Upper lobe of left lung (tissue), 4 donors: ENCODE data around the gene C6orf132.

Experiments
- EP300 ChIP-seq, 4 donors: sonication (generic); formaldehyde crosslinking; IDR thresholded peaks; one replicate each; pipeline ENCODE4 v1.5.1; 2017; ENCODE audit warnings: antibody characterized with exemption in 4 of 4, control low read depth in 2 of 4
- POLR2A ChIP-seq, 4 donors: fragments of 450-650 bp; IDR thresholded peaks; one replicate each; pipeline ENCODE4 v1.5.1; 2016 to 2017; ENCODE audit warnings: antibody characterized with exemption in 4 of 4, mild to moderate bottlenecking in 2 of 4
- POLR2AphosphoS5 ChIP-seq, 2 donors: sonication (generic); formaldehyde crosslinking; IDR thresholded peaks; one replicate each; pipeline ENCODE4 v1.5.1; 2017; ENCODE audit warnings: antibody characterized with exemption in 2 of 2
- TF ChIP-seq, protein P1 (sequence below), 6 experiments: fragments of 450-650 bp in 4 of 6; fragments of 200-600 bp in 2 of 6; sonication (generic) in 2 of 6; IDR thresholded peaks; one replicate each; pipeline ENCODE4 v1.5.1; 2016 to 2019; ENCODE audit warnings: antibody characterized with exemption in 6 of 6

DNA sequence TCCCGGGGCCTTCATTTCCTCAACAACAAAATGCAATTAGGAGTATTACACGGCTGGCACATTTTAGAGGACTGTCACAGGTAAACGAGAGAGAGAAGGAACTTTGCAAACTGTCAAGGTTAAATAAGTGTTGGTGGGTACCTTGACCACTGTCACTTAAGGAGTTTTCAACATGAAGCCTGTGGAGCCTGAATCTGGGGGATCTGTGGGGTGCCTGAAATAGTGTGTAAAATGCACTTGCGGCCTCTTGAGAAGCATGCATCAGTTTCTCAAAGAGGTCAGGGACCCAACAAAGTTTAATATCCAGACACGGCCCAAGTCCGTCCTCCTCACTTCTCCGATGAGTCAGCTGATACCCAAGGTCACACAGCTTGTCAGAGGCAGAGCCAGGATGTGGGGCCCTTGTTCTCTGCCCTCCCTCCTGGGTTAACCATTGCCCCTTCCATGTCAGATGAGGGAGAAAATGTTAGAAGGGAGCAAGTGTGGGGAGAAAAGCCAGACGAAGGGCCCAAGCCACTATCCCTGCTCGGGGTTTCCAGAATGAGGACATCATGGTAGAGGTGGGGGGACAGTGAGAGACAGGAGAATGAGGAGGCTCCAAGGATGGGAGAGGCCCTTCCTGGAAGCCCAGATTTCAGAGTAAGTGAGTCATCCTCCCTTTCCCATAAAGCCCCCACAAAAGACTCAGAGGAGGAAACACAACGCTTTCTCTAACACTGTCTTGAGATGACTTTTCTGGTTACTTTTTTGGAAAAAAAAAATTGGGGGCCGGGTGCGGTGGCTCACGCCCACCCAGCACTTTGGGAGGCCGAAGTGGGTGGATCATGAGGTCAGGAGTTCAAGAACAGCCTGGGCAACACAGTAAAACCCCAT is 42.2 kb downstream of the C6orf132 start:
- TF ChIP-seq POLR2A (IDR thresholded peaks at IDR 0.05), result no peak
- TF ChIP-seq, protein P1, sequence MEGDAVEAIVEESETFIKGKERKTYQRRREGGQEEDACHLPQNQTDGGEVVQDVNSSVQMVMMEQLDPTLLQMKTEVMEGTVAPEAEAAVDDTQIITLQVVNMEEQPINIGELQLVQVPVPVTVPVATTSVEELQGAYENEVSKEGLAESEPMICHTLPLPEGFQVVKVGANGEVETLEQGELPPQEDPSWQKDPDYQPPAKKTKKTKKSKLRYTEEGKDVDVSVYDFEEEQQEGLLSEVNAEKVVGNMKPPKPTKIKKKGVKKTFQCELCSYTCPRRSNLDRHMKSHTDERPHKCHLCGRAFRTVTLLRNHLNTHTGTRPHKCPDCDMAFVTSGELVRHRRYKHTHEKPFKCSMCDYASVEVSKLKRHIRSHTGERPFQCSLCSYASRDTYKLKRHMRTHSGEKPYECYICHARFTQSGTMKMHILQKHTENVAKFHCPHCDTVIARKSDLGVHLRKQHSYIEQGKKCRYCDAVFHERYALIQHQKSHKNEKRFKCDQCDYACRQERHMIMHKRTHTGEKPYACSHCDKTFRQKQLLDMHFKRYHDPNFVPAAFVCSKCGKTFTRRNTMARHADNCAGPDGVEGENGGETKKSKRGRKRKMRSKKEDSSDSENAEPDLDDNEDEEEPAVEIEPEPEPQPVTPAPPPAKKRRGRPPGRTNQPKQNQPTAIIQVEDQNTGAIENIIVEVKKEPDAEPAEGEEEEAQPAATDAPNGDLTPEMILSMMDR (IDR thresholded peaks at IDR 0.05), result no peak
- TF ChIP-seq EP300 (IDR thresholded peaks at IDR 0.05), result no peak
- no peak for TF ChIP-seq POLR2AphosphoS5 (IDR thresholded peaks at IDR 0.05)
